B cell (primary cell): ENCODE results near the gene COQ5. TPM values are rescaled to one million over a fixed set of nuclear protein-coding genes. Genes with fewer than 3 reads are reported as not detected.

ENCODE experiments used
- ATAC-seq: fragments of 200-7000 bp; cut with Tn5 transposase; one replicate; pipeline ENCODE4 v1.10.0; 2021; ENCODE audit warnings: low read depth, mild to moderate bottlenecking, moderate number of reproducible peaks, moderate library complexity
- CTCF ChIA-PET: fragments of 350-600 bp; sonication (Branson Sonifier 250); formaldehyde crosslinking; loops from one replicate; lab custom pipeline; 2021; ENCODE audit warnings: antibody characterized with exemption, inconsistent platforms; lab: Charles Lee
- POLR2A ChIA-PET: fragments of 350-600 bp; sonication (Branson Sonifier 250); formaldehyde crosslinking; loops from one replicate; lab custom pipeline; 2021; ENCODE audit warnings: antibody characterized with exemption; lab: Charles Lee
- DNase-seq: peaks from one replicate; pipeline ENCODE4 v3.0.0; 2013
- H2AFZ ChIP-seq: 2 replicates; pipeline ENCODE4 v1.6.1; 2012; ENCODE audit warnings: mild to moderate bottlenecking, low read depth, low read length; ENCODE audit not compliant: insufficient read depth, poor library complexity, severe bottlenecking
- H3K27ac ChIP-seq, 2 donors: 1 replicate in 1 of 2; 2 replicates in 1 of 2; pipeline ENCODE4 v1.5.1; 2012 to 2013; ENCODE audit warnings: low read length in 2 of 2, mild to moderate bottlenecking in 2 of 2, moderate library complexity in 1 of 2
- H3K27me3 ChIP-seq, 4 experiments: fragments of 200-600 bp in 1 of 4; sonication (generic) in 1 of 4; replicated peaks in 1 of 4; 1 replicate in 2 of 4; 2 replicates in 2 of 4; pipeline versions ENCODE4 v1.6.1 to v1.7.0; 2013 to 2016; ENCODE audit warnings: low read length in 3 of 4, mild to moderate bottlenecking in 2 of 4, mixed read lengths in 1 of 4, moderate library complexity in 1 of 4; ENCODE audit not compliant: insufficient read depth in 4 of 4, control insufficient read depth in 3 of 4; ENCODE audit errors: control extremely low read depth in 1 of 4
- H3K36me3 ChIP-seq, 2 experiments: replicated peaks in 1 of 2; 1 replicate in 1 of 2; 2 replicates in 1 of 2; pipeline versions ENCODE4 v1.6.1 to v1.7.1; 2013; ENCODE audit warnings: low read length in 1 of 2; ENCODE audit not compliant: insufficient read depth in 2 of 2, control insufficient read depth in 1 of 2; ENCODE audit errors: control extremely low read depth in 1 of 2, extremely low read depth in 1 of 2
- H3K4me1 ChIP-seq, 2 donors: fragments of 200-600 bp in 1 of 2; sonication (generic) in 1 of 2; 1 replicate in 1 of 2; 2 replicates in 1 of 2; pipeline versions ENCODE4 v1.5.1 to v1.6.1; 2013 to 2017; ENCODE audit warnings: low read length in 2 of 2; ENCODE audit not compliant: control insufficient read depth in 2 of 2, insufficient read depth in 2 of 2
- H3K4me2 ChIP-seq: replicated peaks from 2 replicates; pipeline ENCODE3; 2012; ENCODE audit warnings: mild to moderate bottlenecking, low read depth, low read length; ENCODE audit not compliant: poor library complexity, severe bottlenecking
- H3K4me3 ChIP-seq, 5 experiments: fragments of 200-600 bp in 1 of 5; sonication (generic) in 1 of 5; 1 replicate in 3 of 5; 2 replicates in 2 of 5; pipeline versions ENCODE4 v1.5.1 to v1.7.0; 2011 to 2016; ENCODE audit warnings: low read length in 4 of 5, mild to moderate bottlenecking in 4 of 5, low read depth in 2 of 5, control low read depth in 1 of 5, moderate library complexity in 1 of 5; ENCODE audit not compliant: insufficient read depth in 1 of 5; ENCODE audit errors: control extremely low read depth in 1 of 5, extremely low read depth in 1 of 5
- H3K79me2 ChIP-seq: fragments of 200-600 bp; sonication (generic); one replicate; pipeline ENCODE4 v1.6.0; 2016; ENCODE audit warnings: low read length; ENCODE audit not compliant: control insufficient read depth, insufficient read depth
- H3K9ac ChIP-seq: fragments of 200-600 bp; sonication (generic); 2 replicates; pipeline ENCODE4 v1.6.1; 2017; ENCODE audit warnings: mild to moderate bottlenecking, low read length, moderate library complexity
- H3K9me3 ChIP-seq, 3 donors: one replicate each; pipeline versions ENCODE4 v1.6.1 to v1.7.1; 2013; ENCODE audit warnings: low read length in 2 of 3; ENCODE audit not compliant: control insufficient read depth in 2 of 3, insufficient read depth in 1 of 3; ENCODE audit errors: control extremely low read depth in 1 of 3
- H4K20me1 ChIP-seq: 2 replicates; pipeline ENCODE4 v1.6.0; 2012; ENCODE audit warnings: mild to moderate bottlenecking, low read length; ENCODE audit not compliant: insufficient read depth, control insufficient read depth, poor library complexity, severe bottlenecking
- H3K27ac Mint-ChIP-seq: one replicate; pipeline ENCODE4 v1.8.0; 2021; ENCODE audit warnings: mixed read lengths
- H3K27me3 Mint-ChIP-seq: one replicate; pipeline ENCODE4 v1.8.0; 2021; ENCODE audit warnings: mixed read lengths
- H3K4me1 Mint-ChIP-seq: one replicate; pipeline ENCODE4 v1.8.0; 2021; ENCODE audit warnings: mixed read lengths
- H3K4me3 Mint-ChIP-seq: one replicate; pipeline ENCODE4 v1.8.0; 2021; ENCODE audit warnings: mixed read lengths
- H3K9me3 Mint-ChIP-seq: one replicate; pipeline ENCODE4 v1.8.0; 2022; ENCODE audit warnings: mixed read lengths; ENCODE audit not compliant: insufficient read depth
- EZH2 ChIP-seq: IDR thresholded peaks from 2 replicates; pipeline ENCODE4 v1.6.1; 2012; ENCODE audit warnings: borderline replicate concordance, low read depth, mild to moderate bottlenecking, moderate library complexity, low read length; ENCODE audit not compliant: insufficient read depth, poor library complexity, severe bottlenecking
- WGBS: methylation state at CpG from one replicate; pipeline ENCODE4 v1.1.5; 2013; ENCODE audit warnings: missing lambda C conversion rate; ENCODE audit not compliant: insufficient coverage; 5-methylcytosine and 5-hydroxymethylcytosine counted together
- intact Hi-C: fragments of 100-400 bp; cut with micrococcal nuclease; formaldehyde crosslinking; loops from one replicate; pipeline ENCODE4 v1.10.0; 2022
- polyA plus RNA-seq: library from polyadenylated mRNA; depleted of rRNA; stranded (reverse); fragments of >200 nt; gene quantifications from 2 replicates; pipeline ENCODE4 v1.2.3, GENCODE V29; 2012
- total RNA-seq, 2 donors: library from RNA; stranded (reverse); fragments of 120-200 nt in 1 of 2; gene quantifications; 1 replicate in 1 of 2; 2 replicates in 1 of 2; pipeline versions ENCODE4 v1.2.3 to v1.2.4, GENCODE V29; 2013 to 2022
- TF ChIP-seq, protein P1 (sequence below): fragments of 200-600 bp; IDR thresholded peaks from one replicate; pipeline ENCODE4 v1.8.0; 2022; ENCODE audit warnings: antibody characterized with exemption, mild to moderate bottlenecking

Gene COQ5
- total and polyA plus RNA-seq, 2 donors (not counting 1 experiment from before 2014, with no cell fraction given) = 9.8 to 22.1 TPM

DNA sequence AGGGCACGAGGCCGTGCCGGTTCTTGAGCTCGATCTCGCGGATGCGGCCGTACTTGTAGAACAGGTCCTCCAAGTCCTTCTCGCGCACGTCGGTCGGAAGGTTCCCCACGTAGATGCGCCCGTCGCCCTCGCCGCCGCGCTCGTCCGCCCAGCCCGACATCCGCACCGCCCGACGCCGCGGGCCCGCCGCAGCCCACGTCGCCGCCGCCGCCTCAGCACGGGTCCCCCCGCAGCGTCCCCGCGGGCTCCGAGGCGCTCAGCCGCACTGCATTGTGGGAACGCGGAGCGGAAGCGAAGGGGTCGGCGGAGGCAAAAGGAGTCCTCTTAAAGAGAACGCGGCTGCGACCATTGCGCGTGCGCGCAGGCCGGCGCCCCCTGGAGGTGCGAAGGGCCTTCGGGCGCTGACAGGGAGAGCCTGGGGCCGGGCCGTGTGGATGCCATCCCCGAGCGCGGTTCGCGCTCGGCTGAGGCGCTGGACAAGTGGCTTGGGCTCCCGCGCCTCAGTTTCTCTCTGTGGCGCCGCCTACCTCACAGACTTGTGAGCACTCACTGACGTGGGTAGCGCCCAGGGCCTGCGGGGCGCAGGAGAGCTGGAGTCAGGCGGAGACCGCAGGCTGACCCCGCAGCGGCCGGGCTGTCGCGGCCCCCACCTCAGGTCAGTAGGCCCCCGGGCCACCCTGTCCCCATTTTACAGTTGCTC lies 59.4 kb downstream of the COQ5 start, which contains the start of gene SRSF9:
TSS of gene SRSF9 (minus strand) at position 299 of the 700 bp plus-strand sequence. CDS start at position 160, 139 bp downstream.
- H3K9me3 ChIP-seq = no peaks in the 10 kb centered on the region
- peak; percentile 87 for ATAC-seq
- under 1% methylated on average over 88 of the region's 88 CpGs for WGBS
- ChIA-PET POLR2A (interaction anchor here (0.5 to 2.1 kb wide), 6 partner anchors 23 to 1099 kb away, joined by 3 to 26 read pairs (median 9); partner anchors contain the start of genes DYNLL1, RNU4-1, RNU4-2 and SIRT4), CTCF (interaction anchor here (0.6 to 1.8 kb wide), 12 partner anchors 17 to 168 kb away, joined by 3 to 10 read pairs (median 3); partner anchors contain the start of genes DYNLL1 and SIRT4)
- peaks cover 20% of the 10 kb centered on the region in 2 donors for H3K4me1 ChIP-seq
- TF ChIP-seq EZH2 = no peak
- TF ChIP-seq, protein P1, sequence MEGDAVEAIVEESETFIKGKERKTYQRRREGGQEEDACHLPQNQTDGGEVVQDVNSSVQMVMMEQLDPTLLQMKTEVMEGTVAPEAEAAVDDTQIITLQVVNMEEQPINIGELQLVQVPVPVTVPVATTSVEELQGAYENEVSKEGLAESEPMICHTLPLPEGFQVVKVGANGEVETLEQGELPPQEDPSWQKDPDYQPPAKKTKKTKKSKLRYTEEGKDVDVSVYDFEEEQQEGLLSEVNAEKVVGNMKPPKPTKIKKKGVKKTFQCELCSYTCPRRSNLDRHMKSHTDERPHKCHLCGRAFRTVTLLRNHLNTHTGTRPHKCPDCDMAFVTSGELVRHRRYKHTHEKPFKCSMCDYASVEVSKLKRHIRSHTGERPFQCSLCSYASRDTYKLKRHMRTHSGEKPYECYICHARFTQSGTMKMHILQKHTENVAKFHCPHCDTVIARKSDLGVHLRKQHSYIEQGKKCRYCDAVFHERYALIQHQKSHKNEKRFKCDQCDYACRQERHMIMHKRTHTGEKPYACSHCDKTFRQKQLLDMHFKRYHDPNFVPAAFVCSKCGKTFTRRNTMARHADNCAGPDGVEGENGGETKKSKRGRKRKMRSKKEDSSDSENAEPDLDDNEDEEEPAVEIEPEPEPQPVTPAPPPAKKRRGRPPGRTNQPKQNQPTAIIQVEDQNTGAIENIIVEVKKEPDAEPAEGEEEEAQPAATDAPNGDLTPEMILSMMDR = peak; percentile 95
- peak within 1 kb of the TSS; percentile 99 for H2AFZ ChIP-seq
- Mint-ChIP-seq H3K4me3 (peak within 1 kb of the TSS; percentile 91), H3K27ac (peak within 1 kb of the TSS; percentile 89), H3K27me3 (no peaks in the 10 kb centered on the region), H3K4me1 (peaks cover 33% of the 10 kb centered on the region), H3K9me3 (no peaks in the 10 kb centered on the region)
- H3K4me3 ChIP-seq = peak within 1 kb of the TSS; percentile 62 to 81 (median 74)
- peak; percentile 99 for DNase-seq
- no peaks in the 10 kb centered on the region for H3K27me3 ChIP-seq
- peaks cover 41% of the 10 kb centered on the region for H4K20me1 ChIP-seq
- intact Hi-C loops = loop anchor here (1.0 to 10.0 kb wide), 8 partner anchors 23 to 435 kb away; partner anchors contain the start of genes COQ5, COX6A1, DYNLL1 and GATC
- H3K36me3 ChIP-seq = peaks cover 4 to 19% of the 10 kb centered on the region in 2 experiments
- H3K4me2 ChIP-seq = peak within 1 kb of the TSS; percentile 93
- H3K9ac ChIP-seq = peak within 1 kb of the TSS; percentile 74
- peak within 1 kb of the TSS; percentile 80 to 94 for H3K27ac ChIP-seq
- peaks cover 64% of the 10 kb centered on the region for H3K79me2 ChIP-seq
